ENCODE data around the gene SLC16A14.

Gene SLC16A14

GRCh38 chr2:230012267-230012884 lies 56.3 kb downstream of the SLC16A14 start:
- no peaks in the 10 kb centered on the region for H3F3A ChIP-seq (ENCODE audit: low read depth)
- no peak overlapping the region for H3K4me3 ChIP-seq (ENCODE audit: low read length, poor library complexity, severe bottlenecking)
- no peak overlapping the region for H3K9ac ChIP-seq (ENCODE audit: low read depth, low read length, poor library complexity, severe bottlenecking)
- H3K4me1 ChIP-seq (ENCODE audit: insufficient read depth, low read length, poor library complexity, severe bottlenecking) = peaks cover 5% of the 10 kb centered on the region
- H3K4me2 ChIP-seq (ENCODE audit: low read depth, low read length, poor library complexity, severe bottlenecking) = no peak overlapping the region
- H4K20me1 ChIP-seq (ENCODE audit: insufficient read depth, low read length, poor library complexity, severe bottlenecking) = no peaks in the 10 kb centered on the region
- no peaks in the 10 kb centered on the region for H3K36me3 ChIP-seq (ENCODE audit: insufficient read depth, low read length)
- no peaks in the 10 kb centered on the region for H3K27me3 ChIP-seq (ENCODE audit: insufficient read depth, low read length, poor library complexity, severe bottlenecking)
- no peak overlapping the region for H2AFZ ChIP-seq (ENCODE audit: low read length)
- TF ChIP-seq EZH2phosphoT487 (IDR thresholded peaks at IDR 0.05; ENCODE audit: borderline replicate concordance) (no peak), CTCF (conservative IDR thresholded peaks at IDR 0.05; ENCODE audit: low read length) (no peak)
- no peaks in the 10 kb centered on the region for H3K9me2 ChIP-seq (replicated peaks; ENCODE audit: low read depth, low read length)
- H3K79me2 ChIP-seq (ENCODE audit: insufficient read depth, low read length) = no peaks in the 10 kb centered on the region
- H3K9me3 ChIP-seq (ENCODE audit: insufficient read depth, low read depth, low read length) = peaks cover 7% of the 10 kb centered on the region; the same call in 1 of the 2 replicates

- Histone ChIP-seq H3K4me2 (ENCODE audit: low read depth, low read length, poor library complexity, severe bottlenecking) (no peak overlapping the region), H3K79me2 (ENCODE audit: insufficient read depth, low read length) (no peaks in the 10 kb centered on the region), H3K9me2 (replicated peaks; ENCODE audit: low read depth, low read length) (no peaks in the 10 kb centered on the region), H3K4me1 (ENCODE audit: insufficient read depth, low read length, poor library complexity, severe bottlenecking) (peaks cover 5% of the 10 kb centered on the region), H4K20me1 (ENCODE audit: insufficient read depth, low read length, poor library complexity, severe bottlenecking) (no peaks in the 10 kb centered on the region), H2AFZ (ENCODE audit: low read length) (no peak overlapping the region), H3F3A (ENCODE audit: low read depth) (no peaks in the 10 kb centered on the region), H3K4me3 (ENCODE audit: low read length, poor library complexity, severe bottlenecking) (no peak overlapping the region), H3K9ac (ENCODE audit: low read depth, low read length, poor library complexity, severe bottlenecking) (no peak overlapping the region), H3K36me3 (ENCODE audit: insufficient read depth, low read length) (no peaks in the 10 kb centered on the region), H3K27me3 (ENCODE audit: insufficient read depth, low read length, poor library complexity, severe bottlenecking) (no peaks in the 10 kb centered on the region), H3K9me3 (ENCODE audit: insufficient read depth, low read depth, low read length) (peaks cover 7% of the 10 kb centered on the region; the same call in 1 of the 2 replicates)
- TF ChIP-seq EZH2phosphoT487 (IDR thresholded peaks at IDR 0.05; ENCODE audit: borderline replicate concordance) = no peak
- TF ChIP-seq CTCF (conservative IDR thresholded peaks at IDR 0.05; ENCODE audit: low read length) = no peak
Measured at GRCh38 chr2:230011617-230012016, 57.1 kb downstream of the SLC16A14 start.

- H3K4me1 ChIP-seq (ENCODE audit: insufficient read depth, low read length, poor library complexity, severe bottlenecking) = peaks cover 5% of the 10 kb centered on the region
- H3K79me2 ChIP-seq (ENCODE audit: insufficient read depth, low read length) = no peaks in the 10 kb centered on the region
- H3K36me3 ChIP-seq (ENCODE audit: insufficient read depth, low read length) = no peaks in the 10 kb centered on the region
- no peak overlapping the region for H3K9ac ChIP-seq (ENCODE audit: low read depth, low read length, poor library complexity, severe bottlenecking)
- TF ChIP-seq CTCF (conservative IDR thresholded peaks at IDR 0.05; ENCODE audit: low read length) (no peak), EZH2phosphoT487 (IDR thresholded peaks at IDR 0.05; ENCODE audit: borderline replicate concordance) (no peak)
- H3K9me3 ChIP-seq (ENCODE audit: insufficient read depth, low read depth, low read length) = no peaks in the 10 kb centered on the region
- no peaks in the 10 kb centered on the region for H3K9me2 ChIP-seq (replicated peaks; ENCODE audit: low read depth, low read length)
- no peak overlapping the region for H3K4me2 ChIP-seq (ENCODE audit: low read depth, low read length, poor library complexity, severe bottlenecking)
- H3K4me3 ChIP-seq (ENCODE audit: low read length, poor library complexity, severe bottlenecking) = no peak overlapping the region
- H4K20me1 ChIP-seq (ENCODE audit: insufficient read depth, low read length, poor library complexity, severe bottlenecking) = no peaks in the 10 kb centered on the region
- H3F3A ChIP-seq (ENCODE audit: low read depth) = no peaks in the 10 kb centered on the region
- H3K27me3 ChIP-seq (ENCODE audit: insufficient read depth, low read length, poor library complexity, severe bottlenecking) = no peaks in the 10 kb centered on the region
- no peak overlapping the region for H2AFZ ChIP-seq (ENCODE audit: low read length)
Measured at GRCh38 chr2:230010501-230010900, 58.2 kb downstream of the SLC16A14 start.
